A549 (cell line): Measurements from ENCODE around the gene SHTN1.

ENCODE experiments used
- JUNB ChIP-seq: fragments of >200 bp; sonication (Bioruptor Twin); formaldehyde crosslinking; IDR thresholded peaks from 2 replicates; pipeline ENCODE4 v1.6.1; 2016
- MAFK ChIP-seq: fragments of 450-650 bp; IDR thresholded peaks from 2 replicates; pipeline ENCODE4 v1.6.1; 2014; ENCODE audit not compliant: partially characterized antibody
- POLR2A ChIP-seq: IDR thresholded peaks from 2 replicates; pipeline ENCODE4 v1.6.1; 2012; ENCODE audit warnings: mild to moderate bottlenecking, low read length
- TF ChIP-seq, protein P1 (sequence below): fragments of 200-600 bp; sonication (generic); IDR thresholded peaks from 2 replicates; pipeline ENCODE4 v1.6.1; 2016; ENCODE audit warnings: antibody characterized with exemption, mild to moderate bottlenecking, moderate library complexity
- TF ChIP-seq, protein P2 (sequence below): fragments of >200 bp; sonication (Bioruptor Twin); formaldehyde crosslinking; IDR thresholded peaks from 3 replicates; pipeline ENCODE4 v1.5.1; 2016
- TF ChIP-seq, protein P3 (sequence below): fragments of 150-350 bp; IDR thresholded peaks from 2 replicates; pipeline ENCODE4 v1.6.1; 2014; ENCODE audit warnings: low read depth, mild to moderate bottlenecking, low read length
- TF ChIP-seq, protein P4 (sequence below): fragments of 250-450 bp; sonication (Bioruptor Pico); IDR thresholded peaks from 2 replicates; pipeline ENCODE4 v1.5.0; 2021; ENCODE audit warnings: mild to moderate bottlenecking, moderate library complexity, borderline replicate concordance

DNA sequence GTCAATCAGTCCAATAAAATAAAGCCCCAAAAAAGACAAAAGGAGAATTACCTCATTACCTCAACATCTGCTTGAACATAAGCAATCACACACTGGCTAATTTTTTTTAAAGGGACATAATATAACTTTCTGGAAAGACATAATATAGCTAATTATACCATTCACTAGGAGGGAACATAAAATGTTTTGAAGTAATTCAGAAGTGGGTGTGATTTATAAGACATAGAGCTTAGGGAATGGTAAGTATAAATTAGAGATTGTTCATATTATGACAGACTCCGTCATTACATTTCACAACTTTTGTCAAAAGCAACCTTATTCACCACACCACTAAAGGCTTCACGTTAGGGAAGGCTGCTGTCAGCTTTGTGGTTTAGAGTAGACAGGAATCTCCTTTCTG is 3.8 kb downstream of the SHTN1 start:
- TF ChIP-seq JUNB (no peak), MAFK (no peak), POLR2A (no peak)
- TF ChIP-seq, protein P1, sequence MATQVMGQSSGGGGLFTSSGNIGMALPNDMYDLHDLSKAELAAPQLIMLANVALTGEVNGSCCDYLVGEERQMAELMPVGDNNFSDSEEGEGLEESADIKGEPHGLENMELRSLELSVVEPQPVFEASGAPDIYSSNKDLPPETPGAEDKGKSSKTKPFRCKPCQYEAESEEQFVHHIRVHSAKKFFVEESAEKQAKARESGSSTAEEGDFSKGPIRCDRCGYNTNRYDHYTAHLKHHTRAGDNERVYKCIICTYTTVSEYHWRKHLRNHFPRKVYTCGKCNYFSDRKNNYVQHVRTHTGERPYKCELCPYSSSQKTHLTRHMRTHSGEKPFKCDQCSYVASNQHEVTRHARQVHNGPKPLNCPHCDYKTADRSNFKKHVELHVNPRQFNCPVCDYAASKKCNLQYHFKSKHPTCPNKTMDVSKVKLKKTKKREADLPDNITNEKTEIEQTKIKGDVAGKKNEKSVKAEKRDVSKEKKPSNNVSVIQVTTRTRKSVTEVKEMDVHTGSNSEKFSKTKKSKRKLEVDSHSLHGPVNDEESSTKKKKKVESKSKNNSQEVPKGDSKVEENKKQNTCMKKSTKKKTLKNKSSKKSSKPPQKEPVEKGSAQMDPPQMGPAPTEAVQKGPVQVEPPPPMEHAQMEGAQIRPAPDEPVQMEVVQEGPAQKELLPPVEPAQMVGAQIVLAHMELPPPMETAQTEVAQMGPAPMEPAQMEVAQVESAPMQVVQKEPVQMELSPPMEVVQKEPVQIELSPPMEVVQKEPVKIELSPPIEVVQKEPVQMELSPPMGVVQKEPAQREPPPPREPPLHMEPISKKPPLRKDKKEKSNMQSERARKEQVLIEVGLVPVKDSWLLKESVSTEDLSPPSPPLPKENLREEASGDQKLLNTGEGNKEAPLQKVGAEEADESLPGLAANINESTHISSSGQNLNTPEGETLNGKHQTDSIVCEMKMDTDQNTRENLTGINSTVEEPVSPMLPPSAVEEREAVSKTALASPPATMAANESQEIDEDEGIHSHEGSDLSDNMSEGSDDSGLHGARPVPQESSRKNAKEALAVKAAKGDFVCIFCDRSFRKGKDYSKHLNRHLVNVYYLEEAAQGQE, result no peak
- TF ChIP-seq, protein P2, sequence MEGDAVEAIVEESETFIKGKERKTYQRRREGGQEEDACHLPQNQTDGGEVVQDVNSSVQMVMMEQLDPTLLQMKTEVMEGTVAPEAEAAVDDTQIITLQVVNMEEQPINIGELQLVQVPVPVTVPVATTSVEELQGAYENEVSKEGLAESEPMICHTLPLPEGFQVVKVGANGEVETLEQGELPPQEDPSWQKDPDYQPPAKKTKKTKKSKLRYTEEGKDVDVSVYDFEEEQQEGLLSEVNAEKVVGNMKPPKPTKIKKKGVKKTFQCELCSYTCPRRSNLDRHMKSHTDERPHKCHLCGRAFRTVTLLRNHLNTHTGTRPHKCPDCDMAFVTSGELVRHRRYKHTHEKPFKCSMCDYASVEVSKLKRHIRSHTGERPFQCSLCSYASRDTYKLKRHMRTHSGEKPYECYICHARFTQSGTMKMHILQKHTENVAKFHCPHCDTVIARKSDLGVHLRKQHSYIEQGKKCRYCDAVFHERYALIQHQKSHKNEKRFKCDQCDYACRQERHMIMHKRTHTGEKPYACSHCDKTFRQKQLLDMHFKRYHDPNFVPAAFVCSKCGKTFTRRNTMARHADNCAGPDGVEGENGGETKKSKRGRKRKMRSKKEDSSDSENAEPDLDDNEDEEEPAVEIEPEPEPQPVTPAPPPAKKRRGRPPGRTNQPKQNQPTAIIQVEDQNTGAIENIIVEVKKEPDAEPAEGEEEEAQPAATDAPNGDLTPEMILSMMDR, result no peak
- TF ChIP-seq, protein P3, sequence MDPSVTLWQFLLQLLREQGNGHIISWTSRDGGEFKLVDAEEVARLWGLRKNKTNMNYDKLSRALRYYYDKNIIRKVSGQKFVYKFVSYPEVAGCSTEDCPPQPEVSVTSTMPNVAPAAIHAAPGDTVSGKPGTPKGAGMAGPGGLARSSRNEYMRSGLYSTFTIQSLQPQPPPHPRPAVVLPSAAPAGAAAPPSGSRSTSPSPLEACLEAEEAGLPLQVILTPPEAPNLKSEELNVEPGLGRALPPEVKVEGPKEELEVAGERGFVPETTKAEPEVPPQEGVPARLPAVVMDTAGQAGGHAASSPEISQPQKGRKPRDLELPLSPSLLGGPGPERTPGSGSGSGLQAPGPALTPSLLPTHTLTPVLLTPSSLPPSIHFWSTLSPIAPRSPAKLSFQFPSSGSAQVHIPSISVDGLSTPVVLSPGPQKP, result no peak
- TF ChIP-seq, protein P4, sequence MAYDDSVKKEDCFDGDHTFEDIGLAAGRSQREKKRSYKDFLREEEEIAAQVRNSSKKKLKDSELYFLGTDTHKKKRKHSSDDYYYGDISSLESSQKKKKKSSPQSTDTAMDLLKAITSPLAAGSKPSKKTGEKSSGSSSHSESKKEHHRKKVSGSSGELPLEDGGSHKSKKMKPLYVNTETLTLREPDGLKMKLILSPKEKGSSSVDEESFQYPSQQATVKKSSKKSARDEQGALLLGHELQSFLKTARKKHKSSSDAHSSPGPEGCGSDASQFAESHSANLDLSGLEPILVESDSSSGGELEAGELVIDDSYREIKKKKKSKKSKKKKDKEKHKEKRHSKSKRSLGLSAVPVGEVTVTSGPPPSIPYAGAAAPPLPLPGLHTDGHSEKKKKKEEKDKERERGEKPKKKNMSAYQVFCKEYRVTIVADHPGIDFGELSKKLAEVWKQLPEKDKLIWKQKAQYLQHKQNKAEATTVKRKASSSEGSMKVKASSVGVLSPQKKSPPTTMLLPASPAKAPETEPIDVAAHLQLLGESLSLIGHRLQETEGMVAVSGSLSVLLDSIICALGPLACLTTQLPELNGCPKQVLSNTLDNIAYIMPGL (CRISPR knock-in tag), result no peak
